Measurements from ENCODE around the gene DBP.

DBP gene

GRCh38 chr19:48609571-48610108 is 27.5 kb downstream of the DBP start:
- no peak for DNase-seq (ENCODE audit: low read depth in 2 of 2)

GRCh38 chr19:48608798-48609263 is 28.3 kb downstream of the DBP start:
- no peak for DNase-seq (ENCODE audit: low read depth in 2 of 2)

DNA sequence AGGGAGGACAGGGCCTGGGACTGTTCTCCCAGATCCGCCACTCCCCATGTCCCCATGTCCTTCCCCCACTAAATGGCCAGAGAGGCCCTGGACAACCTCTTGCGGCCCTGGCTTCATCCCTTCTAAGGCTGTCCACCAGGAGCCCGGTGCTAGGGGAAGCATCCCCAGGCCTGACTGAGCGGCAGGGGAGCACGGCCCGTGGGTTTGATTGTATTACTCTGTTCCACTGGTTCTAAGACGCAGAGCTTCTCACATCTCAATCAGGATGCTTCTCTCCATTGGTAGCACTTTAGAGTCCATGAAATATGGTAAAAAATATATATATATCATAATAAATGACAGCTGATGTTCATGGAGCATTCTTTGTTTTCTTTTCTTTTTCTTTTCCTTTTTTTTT is 29.8 kb downstream of the DBP start:
- no peak for DNase-seq (ENCODE audit: low read depth in 2 of 2)

GRCh38 chr19:48606463-48607358 is 30.5 kb downstream of the DBP start, which contains the start of gene SPACA4:
Gene SPACA4 (plus strand): TSS chr19:48606742. CDS start chr19:48606979, 237 bp downstream.
- no peak for DNase-seq (ENCODE audit: low read depth in 2 of 2)

DNA sequence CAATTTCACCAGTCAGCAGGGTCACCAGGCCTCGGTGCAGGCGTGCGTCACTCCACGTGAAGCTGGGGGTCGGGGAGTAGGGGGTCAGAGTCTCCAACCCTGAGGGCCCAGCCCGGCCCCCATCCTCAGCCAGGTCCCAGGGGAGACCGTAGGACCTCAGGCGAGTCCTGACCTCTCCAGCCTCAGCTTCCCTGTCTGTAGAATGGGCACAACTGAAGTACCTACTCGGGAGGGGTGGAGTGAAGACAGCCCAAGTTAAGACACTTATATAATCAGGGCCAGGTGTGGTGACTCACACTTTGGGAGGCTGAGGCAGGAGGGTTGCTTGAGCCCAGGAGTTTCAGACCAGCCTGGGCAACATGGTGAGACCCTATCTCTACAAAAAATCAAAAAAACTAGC is 33.3 kb downstream of the DBP start:
- DNase-seq (ENCODE audit: low read depth in 2 of 2) = no peak

DNA sequence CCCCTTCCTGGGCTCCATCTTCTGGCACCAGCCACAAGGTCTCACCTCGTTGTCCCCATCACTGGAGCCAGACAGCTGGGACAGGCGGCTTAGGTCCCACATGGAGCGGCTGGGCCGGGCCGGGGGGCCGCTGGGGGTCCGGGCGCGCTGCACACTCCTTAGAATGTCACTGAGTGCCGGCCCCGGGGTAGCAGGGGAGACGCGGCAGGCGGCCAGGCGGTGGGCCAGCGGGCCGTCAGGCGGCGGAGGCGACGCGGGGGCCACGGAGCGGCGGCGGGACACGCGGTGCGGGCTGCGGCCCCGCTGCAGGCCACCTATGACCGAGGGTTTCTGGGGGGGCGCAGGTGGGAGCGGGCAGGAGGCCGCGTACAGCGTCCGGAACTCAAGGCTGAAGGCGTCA is 33.7 kb downstream of the DBP start:
- DNase-seq (ENCODE audit: low read depth in 2 of 2) = no peak

DNA sequence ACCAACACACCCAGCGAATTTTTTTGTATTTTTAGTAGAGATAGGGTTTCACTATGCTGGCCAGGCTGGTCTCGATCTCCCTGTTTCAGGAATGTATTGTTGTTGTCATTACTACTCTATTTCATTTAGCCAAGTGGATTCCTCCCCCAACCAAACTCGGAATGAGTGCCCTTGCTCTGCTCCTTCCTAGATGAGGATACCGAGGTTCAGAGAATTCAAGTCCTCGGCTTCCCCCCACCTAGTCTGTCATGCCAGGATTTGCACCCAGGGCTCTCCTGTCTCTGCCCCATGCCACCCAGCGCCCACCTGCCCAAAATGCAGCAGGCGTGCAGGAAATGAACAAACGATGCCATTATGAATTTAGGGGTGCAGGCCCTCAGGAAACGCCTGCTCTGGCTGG is 34.2 kb downstream of the DBP start:
- DNase-seq (ENCODE audit: low read depth in 2 of 2) = no peak

- no peak for DNase-seq (ENCODE audit: low read depth in 2 of 2)
These were observed 36.3 kb downstream of the DBP start for GRCh38 chr19:48600679-48601417.

DNA sequence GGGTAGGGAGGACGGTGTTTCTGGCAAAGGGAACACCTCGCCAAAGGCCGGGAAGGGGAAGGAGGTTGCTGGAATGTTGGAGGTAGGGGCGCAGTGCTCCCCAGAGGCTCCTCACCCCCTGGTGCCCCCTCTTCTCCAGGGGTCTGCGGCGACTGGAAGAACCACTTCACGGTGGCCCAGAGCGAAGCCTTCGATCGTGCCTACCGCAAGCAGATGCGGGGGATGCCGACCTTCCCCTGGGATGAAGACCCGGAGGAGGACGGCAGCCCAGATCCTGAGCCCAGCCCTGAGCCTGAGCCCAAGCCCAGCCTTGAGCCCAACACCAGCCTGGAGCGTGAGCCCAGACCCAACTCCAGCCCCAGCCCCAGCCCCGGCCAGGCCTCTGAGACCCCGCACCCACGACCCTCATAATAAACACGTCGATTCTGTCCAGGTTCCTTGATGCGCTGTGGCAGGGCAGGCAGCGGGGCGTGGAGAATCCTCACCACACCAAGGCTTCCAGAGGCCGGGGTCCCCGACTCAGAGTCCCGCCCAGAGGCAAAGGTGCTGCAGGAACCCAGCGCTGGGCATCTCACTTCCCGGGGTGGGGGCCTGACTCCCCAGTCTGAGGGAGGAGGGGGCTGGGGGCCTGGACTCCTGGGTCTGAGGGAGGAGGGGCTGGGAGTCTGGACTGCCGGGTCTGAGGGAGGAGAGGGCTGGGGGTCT is 38.0 kb downstream of the DBP start:
- DNase-seq (ENCODE audit: low read depth in 2 of 2) = no peak

DNA sequence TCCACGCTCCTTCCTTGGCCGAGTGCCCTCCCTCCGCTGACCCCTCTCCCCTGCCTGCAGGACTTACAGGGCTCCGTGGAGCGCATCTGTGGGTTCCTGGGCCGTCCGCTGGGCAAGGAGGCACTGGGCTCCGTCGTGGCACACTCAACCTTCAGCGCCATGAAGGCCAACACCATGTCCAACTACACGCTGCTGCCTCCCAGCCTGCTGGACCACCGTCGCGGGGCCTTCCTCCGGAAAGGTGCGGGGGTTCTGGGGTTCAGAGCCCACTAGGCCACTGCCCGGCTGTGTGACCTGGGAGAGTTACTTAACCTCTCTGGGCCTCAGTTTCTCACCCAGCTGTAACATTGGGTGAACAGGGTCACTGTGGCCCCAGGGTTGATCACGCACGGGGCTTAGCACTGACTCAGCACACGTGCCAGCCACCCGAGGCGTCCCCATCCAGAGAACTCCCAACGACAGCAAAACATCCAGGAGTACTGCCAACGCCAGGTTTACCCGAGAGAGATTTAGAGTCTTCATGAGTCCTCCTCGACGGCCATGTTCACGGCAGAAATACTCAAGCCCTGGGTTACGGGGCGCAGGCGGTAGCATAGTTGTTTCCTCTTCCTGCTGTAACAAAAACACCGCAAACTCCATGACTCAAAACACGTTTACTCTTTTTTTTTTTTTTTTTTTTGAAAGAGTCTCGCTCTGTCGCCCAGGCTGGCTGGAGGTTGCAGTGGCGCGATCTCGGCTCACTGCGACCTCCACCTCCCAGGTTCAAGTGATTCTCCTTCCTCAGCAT is 40.3 kb downstream of the DBP start:
- no peak for DNase-seq (ENCODE audit: low read depth in 2 of 2)

- no peak for DNase-seq (ENCODE audit: low read depth in 2 of 2)
These were observed 40.9 kb downstream of the DBP start for GRCh38 chr19:48596237-48596636.

DNA sequence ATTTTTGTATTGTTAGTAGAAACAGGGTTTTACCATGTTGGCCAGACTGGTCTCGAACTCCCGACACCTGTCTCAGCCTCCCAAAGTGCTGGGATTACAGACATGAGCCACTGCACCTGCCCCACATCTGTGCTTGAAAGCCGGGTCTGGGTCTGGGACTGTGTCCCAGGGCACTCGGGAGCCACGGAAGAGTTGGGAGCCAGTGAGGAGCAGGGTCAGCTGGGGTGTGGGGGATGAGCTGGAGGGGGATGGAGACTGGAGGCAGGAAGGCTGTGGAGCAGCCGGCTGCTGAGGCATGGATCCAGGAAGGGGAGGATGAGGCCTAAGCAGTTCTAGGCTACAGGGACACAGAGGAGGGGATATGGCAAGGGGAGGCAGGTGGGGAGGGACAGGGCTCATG is 41.3 kb downstream of the DBP start:
- DNase-seq (ENCODE audit: low read depth in 2 of 2) = no peak

- no peak for DNase-seq (ENCODE audit: low read depth in 2 of 2)
These were observed 42.0 kb downstream of the DBP start for GRCh38 chr19:48595171-48595570.

DNA sequence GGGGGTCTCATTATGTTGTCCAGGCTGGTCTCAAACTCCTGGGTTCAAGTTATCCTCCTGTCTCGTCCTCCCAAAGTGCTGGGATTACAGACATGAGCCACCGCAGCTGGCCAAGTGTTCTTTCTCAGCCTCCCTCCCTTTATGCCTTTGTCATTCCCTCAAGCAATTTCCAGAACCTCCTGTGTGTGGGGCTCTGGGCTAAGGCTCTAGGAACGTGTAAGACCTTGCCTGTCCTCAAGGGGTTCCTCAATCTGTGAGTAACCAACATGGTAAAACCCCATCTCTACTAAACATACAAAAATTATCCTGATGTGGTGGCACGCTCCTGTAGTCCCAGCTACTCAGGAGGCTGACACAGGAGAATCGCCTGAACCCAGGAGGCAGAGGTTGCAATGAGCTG is 46.2 kb downstream of the DBP start:
- no peak for DNase-seq (ENCODE audit: low read depth in 2 of 2)

DNA sequence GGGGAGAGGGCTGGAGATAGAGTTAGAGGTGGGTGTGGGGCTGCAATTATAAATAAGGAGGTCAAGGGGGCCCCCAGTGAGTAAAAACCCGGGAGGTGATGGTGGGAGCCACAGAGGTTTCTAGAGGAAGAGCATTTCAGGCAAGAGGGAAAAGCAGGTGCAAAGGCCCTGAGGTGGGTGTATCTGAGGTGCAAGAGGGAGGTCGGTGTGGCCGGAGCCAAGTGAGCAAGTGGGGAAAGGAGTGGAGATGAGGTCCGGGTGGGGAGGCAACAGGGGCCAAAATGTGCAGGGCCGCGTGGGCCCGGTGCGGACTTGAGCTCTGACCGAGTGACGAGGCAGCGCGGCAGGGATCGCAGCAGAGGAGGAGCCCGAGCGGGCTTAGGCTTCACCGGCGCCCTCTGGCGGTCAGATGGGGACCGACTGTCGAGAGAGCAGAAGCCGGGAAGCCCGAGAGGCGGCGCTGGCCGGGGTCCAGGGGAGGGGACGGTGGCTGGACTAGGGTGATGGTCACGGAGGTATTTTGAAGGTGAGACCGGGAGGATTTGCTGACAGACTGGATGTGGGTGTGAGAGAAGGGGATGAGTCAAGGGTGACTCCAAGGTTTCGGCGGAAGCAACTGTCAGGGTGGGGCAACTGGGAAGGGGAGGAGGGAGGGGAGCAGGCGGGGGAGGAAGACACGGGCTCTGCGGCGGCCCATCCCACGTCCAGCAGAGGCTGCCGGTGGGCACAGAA is 48.3 kb downstream of the DBP start:
- DNase-seq (ENCODE audit: low read depth in 2 of 2) = peak; percentile 76 to 86

DNA sequence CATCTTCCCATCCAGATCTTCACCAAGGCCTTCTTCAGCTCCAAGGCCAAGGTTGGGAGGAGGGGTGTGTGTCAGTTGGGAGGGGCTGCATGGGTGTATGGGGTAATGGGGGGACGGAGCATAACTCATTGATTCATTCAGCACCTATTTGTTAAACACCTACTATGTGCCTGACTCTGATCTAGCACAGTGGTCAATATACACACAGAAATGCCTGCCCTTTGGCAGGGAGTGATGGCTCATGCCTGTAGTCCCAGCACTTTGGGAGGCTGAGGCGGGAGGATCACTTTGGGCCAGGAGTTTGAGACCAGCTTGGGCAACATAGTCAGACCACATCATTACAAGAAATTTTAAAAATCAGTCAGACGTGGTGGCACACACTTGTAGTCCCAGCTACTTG is 49.8 kb downstream of the DBP start:
- no peak for DNase-seq (ENCODE audit: low read depth in 2 of 2)

DNA sequence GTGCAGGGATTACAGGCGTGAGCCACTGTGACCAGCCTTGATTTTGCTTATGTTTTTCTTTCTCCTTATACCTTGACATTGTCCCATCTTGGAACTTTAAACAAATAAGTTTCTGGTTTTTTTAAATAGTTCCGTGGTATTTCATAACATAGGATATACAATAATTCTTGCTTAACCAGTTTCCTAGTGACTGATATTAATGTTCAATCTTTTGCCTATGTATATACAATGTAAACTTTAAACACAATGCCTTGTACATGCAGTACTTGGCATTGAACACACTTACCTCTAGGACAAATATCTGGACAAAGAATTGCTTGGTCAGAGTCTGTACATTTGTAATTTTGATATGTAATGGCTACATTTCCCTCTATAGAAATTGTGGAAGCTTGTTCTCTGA is 55.0 kb downstream of the DBP start:
- no peak for DNase-seq (ENCODE audit: low read depth in 2 of 2)
